A549 treated with GW870086 at 1 μM for 4 hours (cell line): ENCODE results near the gene MYL3. TPM values are rescaled to one million over a fixed set of nuclear protein-coding genes. Genes with fewer than 3 reads are reported as not detected.

ENCODE experiments used
- total RNA-seq: library from RNA; stranded (reverse); fragments of 200-300 nt; extraction: Qiagen RNA extraction; gene quantifications from 5 replicates; pipeline ENCODE4 v1.2.3, GENCODE V29; 2022; ENCODE audit warnings: low read depth

The MYL3 gene
- total RNA-seq, result 0.35 TPM in 1 of 5 replicates, not detected in the others

GRCh38 chr3:46863261-46863782, at the start of gene MYL3:
Gene MYL3 (minus strand): TSS chr3:46863444. CDS start chr3:46863390, 54 bp downstream.

GRCh38 chr3:46877406-46878125, 14.3 kb upstream of the MYL3 start, which contains the start of gene PTH1R:
Gene PTH1R (plus strand): TSS chr3:46877721. CDS start chr3:46883560, 5,839 bp downstream.

Other genes with a start within 250 kb of the MYL3 start
- gene ALS2CL, start 169.8 kb downstream of the MYL3 start, total RNA-seq, result 5.8 to 9.4 TPM (median 8.6 TPM) in 5 replicates
- 0.13 to 0.28 TPM (median 0.22 TPM) in 5 replicates for gene TMIE, start 162.1 kb downstream of the MYL3 start, total RNA-seq
- not detected in 5 replicates for gene PRSS50, start 145.6 kb downstream of the MYL3 start, total RNA-seq
- gene PTH1R, start 14.3 kb upstream of the MYL3 start, total RNA-seq, result 0.59 to 1.1 TPM (median 0.94 TPM) in 5 replicates
- gene CCDC12, start 113.3 kb upstream of the MYL3 start, total RNA-seq, result 56.8 to 83.8 TPM (median 57.7 TPM) in 5 replicates
- 61.7 to 80.1 TPM (median 69.4 TPM) in 5 replicates for gene NBEAL2, start 116.2 kb upstream of the MYL3 start, total RNA-seq